ENCODE data around the gene PROCA1. TPM values are rescaled to one million over a fixed set of nuclear protein-coding genes. Genes with fewer than 3 reads are reported as not detected.

PROCA1 gene
- total and polyA plus RNA-seq, 2 of the 8 experiments (the other 6 are each of a cell fraction or from before 2014, with no cell fraction given) = 21.2 to 26.3 TPM

DNA sequence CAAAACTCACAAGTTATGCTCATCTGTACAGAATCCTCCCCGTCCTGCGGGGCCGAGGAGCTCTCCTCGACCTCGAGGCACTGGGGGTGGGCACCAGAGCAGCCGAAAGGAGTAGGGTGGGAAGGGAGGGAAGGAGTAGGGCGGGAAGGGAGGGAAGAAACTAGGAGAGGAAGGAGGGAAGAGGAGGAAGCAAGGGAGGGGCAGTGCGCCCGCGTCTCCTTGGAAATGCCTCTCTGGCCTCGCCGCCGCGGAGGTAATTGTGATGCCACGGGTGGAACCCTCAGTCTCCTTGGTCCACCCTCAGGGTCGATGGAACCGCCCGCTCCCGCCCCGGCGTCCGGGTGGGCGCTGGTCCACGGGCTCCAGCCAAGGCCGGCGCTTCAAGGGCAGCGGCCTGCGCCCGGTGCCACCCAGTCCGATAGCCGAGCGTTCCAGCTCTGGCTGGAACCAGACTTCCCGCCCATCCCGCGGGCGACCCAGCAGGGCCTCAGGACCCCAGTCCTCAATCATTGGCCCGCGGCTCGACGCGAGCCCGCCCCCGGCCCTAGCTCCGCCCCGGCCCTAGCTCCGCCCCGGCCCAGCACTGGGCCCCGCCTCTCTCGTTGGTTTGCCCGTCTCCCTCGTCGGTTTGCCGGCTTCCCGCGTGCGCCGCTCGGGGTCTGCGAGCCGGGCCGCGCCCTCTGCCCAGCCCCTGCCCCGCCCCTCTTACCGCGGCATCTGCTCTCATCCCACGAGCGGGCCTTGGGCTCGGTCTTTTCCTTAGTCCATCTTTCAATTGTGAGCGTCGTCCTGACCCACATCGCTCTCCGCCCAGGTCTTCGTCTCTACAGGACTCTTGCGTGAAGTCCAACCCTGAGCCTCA, 596 bp downstream of the PROCA1 start (continued):
- TF ChIP-seq, protein P1, sequence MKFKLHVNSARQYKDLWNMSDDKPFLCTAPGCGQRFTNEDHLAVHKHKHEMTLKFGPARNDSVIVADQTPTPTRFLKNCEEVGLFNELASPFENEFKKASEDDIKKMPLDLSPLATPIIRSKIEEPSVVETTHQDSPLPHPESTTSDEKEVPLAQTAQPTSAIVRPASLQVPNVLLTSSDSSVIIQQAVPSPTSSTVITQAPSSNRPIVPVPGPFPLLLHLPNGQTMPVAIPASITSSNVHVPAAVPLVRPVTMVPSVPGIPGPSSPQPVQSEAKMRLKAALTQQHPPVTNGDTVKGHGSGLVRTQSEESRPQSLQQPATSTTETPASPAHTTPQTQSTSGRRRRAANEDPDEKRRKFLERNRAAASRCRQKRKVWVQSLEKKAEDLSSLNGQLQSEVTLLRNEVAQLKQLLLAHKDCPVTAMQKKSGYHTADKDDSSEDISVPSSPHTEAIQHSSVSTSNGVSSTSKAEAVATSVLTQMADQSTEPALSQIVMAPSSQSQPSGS (IDR thresholded peaks at IDR 0.05; ENCODE audit: low read length) = 0 out of 2 replicates have a peak, but pooled peaks have one; percentile 26
- TF ChIP-seq TAF1 (IDR thresholded peaks at IDR 0.05; ENCODE audit: low read depth, low read length) (peak; percentile 96), MAX (IDR thresholded peaks at IDR 0.05) (peak; percentile 86), POLR2A (IDR thresholded peaks at IDR 0.05; ENCODE audit: control extremely low read depth in 1 of 2, low read depth in 2 of 2, low read length in 2 of 2) (peak; percentile 96 to 99), SAP30 (IDR thresholded peaks at IDR 0.05; ENCODE audit: insufficient read depth, insufficient replicate concordance, low read length) (no peak), TBP (IDR thresholded peaks at IDR 0.05; ENCODE audit: low read depth, low read length) (peak; percentile 89), JUN (IDR thresholded peaks at IDR 0.05; ENCODE audit: low read depth, low read length) (no peak), JUND (IDR thresholded peaks at IDR 0.05; ENCODE audit: low read length) (no peak), NRF1 (IDR thresholded peaks at IDR 0.05; ENCODE audit: low read depth, low read length) (no peak), CBX5 (IDR thresholded peaks at IDR 0.05; ENCODE audit: low read depth, low read length) (no peak), SUZ12 (IDR thresholded peaks at IDR 0.05; ENCODE audit: low read length) (no peak), KDM4A (IDR thresholded peaks at IDR 0.05; ENCODE audit: low read depth, low read length, severe bottlenecking) (peak; percentile 46), BRCA1 (IDR thresholded peaks at IDR 0.05; ENCODE audit: low read depth, low read length) (no peak), SP2 (IDR thresholded peaks at IDR 0.05; ENCODE audit: low read length) (no peak), PHF8 (conservative IDR thresholded peaks at IDR 0.05; ENCODE audit: low read depth, low read length) (peak; percentile 90), EZH2 (IDR thresholded peaks at IDR 0.05; ENCODE audit: low read depth, low read length, severe bottlenecking) (no peak)
- TF ChIP-seq, protein P2, sequence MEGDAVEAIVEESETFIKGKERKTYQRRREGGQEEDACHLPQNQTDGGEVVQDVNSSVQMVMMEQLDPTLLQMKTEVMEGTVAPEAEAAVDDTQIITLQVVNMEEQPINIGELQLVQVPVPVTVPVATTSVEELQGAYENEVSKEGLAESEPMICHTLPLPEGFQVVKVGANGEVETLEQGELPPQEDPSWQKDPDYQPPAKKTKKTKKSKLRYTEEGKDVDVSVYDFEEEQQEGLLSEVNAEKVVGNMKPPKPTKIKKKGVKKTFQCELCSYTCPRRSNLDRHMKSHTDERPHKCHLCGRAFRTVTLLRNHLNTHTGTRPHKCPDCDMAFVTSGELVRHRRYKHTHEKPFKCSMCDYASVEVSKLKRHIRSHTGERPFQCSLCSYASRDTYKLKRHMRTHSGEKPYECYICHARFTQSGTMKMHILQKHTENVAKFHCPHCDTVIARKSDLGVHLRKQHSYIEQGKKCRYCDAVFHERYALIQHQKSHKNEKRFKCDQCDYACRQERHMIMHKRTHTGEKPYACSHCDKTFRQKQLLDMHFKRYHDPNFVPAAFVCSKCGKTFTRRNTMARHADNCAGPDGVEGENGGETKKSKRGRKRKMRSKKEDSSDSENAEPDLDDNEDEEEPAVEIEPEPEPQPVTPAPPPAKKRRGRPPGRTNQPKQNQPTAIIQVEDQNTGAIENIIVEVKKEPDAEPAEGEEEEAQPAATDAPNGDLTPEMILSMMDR (IDR thresholded peaks at IDR 0.05; ENCODE audit: control extremely low read depth in 1 of 3, insufficient read depth in 1 of 3, low read depth in 1 of 3, low read length in 3 of 3) = no peak
